ENCODE data around the gene VPS11. TPM values are rescaled to one million over a fixed set of nuclear protein-coding genes. Genes with fewer than 3 reads are reported as not detected.
A peak's percentile ranks its signal among the peaks of the same experiment; 100 is the strongest.
"Not testable (repeated sequence)": the region's sequence is repeated elsewhere in the genome, so short reads cannot be mapped to it uniquely, and the experiment has no call there.

Gene VPS11
- total RNA-seq, 1 experiment from 2014 or later, result 43.2 TPM

DNA sequence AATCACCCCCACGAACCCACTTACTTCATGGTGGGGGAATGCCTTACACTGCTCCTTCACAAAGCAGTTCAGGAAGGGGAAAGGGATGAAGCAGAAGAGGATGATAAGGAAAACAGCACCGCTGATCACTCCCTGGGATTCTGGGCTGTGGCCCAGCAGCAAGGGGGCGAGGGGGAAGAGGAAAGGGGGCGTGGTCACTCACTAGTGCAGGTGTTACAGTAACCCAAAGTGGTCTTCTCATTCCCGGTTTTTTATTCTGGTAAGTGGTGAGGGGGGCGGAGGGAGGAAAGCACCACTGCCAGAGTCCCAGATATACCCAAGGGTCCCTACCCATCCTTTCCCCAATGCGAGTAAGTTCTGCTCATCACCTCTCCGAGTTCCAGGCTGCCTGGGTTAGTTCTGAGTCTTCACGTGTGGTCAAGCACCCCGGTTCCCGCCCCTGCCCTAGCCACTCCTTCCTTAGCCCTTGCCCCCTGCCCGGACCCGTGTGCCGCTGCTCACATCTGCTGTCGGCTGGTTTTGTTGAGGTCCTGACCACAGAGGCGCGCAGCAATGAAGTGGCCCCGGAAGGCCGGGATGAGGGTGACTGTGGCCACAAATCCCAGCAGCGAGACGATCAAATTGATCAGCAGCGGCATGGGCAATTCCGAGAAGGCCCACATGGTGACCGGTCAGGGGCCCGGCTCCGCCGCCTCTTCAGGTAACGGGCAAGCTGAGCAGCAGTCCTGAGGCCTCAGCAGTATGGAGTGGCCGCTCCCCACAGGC, 33.6 kb downstream of the VPS11 start:
- Histone ChIP-seq H3K4me3 (ENCODE audit: low read depth, low read length) (peak overlapping the region; percentile 43), H3K36me3 (ENCODE audit: control insufficient read depth, insufficient read depth, low read length) (peaks cover 3% of the 10 kb centered on the region; the same call in 1 of the 2 replicates), H3K27me3 (replicated peaks; ENCODE audit: control insufficient read depth, insufficient read depth, low read length) (no peaks in the 10 kb centered on the region), H3K4me1 (peaks cover 18% of the 10 kb centered on the region), H3K9me3 (no peaks in the 10 kb centered on the region)
- Mint-ChIP-seq H3K4me3 (ENCODE audit: unreplicated experiment) (peak overlapping the region; percentile 85), H3K9me3 (ENCODE audit: unreplicated experiment) (no peaks in the 10 kb centered on the region), H3K4me1 (ENCODE audit: low read depth, unreplicated experiment) (peaks cover 28% of the 10 kb centered on the region), H3K36me3 (ENCODE audit: insufficient read depth, unreplicated experiment) (peaks cover 57% of the 10 kb centered on the region), H3K27me3 (ENCODE audit: insufficient read depth, unreplicated experiment) (no peaks in the 10 kb centered on the region), H3K27ac (ENCODE audit: unreplicated experiment) (peak overlapping the region; percentile 98)
- TF ChIP-seq, protein P1, sequence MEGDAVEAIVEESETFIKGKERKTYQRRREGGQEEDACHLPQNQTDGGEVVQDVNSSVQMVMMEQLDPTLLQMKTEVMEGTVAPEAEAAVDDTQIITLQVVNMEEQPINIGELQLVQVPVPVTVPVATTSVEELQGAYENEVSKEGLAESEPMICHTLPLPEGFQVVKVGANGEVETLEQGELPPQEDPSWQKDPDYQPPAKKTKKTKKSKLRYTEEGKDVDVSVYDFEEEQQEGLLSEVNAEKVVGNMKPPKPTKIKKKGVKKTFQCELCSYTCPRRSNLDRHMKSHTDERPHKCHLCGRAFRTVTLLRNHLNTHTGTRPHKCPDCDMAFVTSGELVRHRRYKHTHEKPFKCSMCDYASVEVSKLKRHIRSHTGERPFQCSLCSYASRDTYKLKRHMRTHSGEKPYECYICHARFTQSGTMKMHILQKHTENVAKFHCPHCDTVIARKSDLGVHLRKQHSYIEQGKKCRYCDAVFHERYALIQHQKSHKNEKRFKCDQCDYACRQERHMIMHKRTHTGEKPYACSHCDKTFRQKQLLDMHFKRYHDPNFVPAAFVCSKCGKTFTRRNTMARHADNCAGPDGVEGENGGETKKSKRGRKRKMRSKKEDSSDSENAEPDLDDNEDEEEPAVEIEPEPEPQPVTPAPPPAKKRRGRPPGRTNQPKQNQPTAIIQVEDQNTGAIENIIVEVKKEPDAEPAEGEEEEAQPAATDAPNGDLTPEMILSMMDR (IDR thresholded peaks at IDR 0.05; ENCODE audit: insufficient read depth in 1 of 2, low read depth in 1 of 2, low read length in 1 of 2, severe bottlenecking in 1 of 2, unreplicated experiment in 1 of 2), result peak in 1 of 2 experiments; percentile 26
- BruUV-seq (replicated peaks), result TSS peak; percentile 39
- intact Hi-C loops (cut with micrococcal nuclease; ENCODE audit: unreplicated experiment), result loop anchor here (1.0 kb wide), 2 partner anchors 20 to 34 kb away; partner anchors contain the start of genes HINFP and VPS11
- CTCF ChIA-PET, result interaction anchor here (0.6 to 1.8 kb wide), 18 partner anchors 16 to 339 kb away, joined by 3 to 27 read pairs (median 4); partner anchors contain the start of genes CBL, HINFP, HMBS and NHERF4
- POLR2A ChIA-PET, result interaction anchor here (0.5 to 2.3 kb wide), 18 partner anchors 9 to 1450 kb away, joined by 3 to 71 read pairs (median 5); partner anchors contain the start of genes BCL9L, CBL, CENATAC and HINFP
- peak in 1 of 2 experiments; percentile 83 for DNase-seq

DNA sequence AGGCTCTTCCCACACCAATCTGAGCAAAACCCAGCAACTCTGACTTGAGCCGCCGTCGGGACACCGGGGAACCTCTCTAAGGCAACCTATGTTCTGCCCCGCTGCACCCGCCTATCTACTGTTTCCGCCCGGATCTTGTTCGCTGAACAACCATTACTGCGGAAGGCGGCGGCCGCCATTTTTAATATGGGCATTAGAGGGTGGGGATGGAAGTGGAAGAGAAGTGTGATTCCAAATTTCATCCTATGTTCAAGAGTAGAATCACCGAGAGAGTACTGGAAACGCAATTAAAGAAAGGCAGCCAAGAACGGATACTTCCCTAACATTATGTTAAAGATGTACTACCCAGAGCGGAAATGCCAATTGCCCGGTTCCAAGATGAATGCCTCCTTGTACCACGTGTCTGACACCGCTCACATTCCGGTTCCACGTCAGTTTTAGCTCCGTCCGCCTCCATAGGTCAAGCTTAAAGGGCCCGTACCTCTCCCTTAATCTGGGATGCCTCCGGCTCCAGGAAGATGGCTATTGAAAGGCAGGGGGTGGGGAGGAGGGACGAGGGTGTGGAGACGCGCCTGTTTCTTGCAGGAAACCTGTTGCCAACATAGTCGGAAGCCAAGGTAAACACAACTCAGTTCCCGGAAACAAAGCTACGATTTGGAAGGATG, 34.3 kb downstream of the VPS11 start, which contains the start of gene DPAGT1:
DPAGT1 (minus strand) TSS at position 95 of the 665 bp plus-strand sequence. CDS start 198 bp downstream, outside the sequence.
- Mint-ChIP-seq H3K4me3 (ENCODE audit: unreplicated experiment) (peak within 1 kb of the TSS; percentile 85), H3K27ac (ENCODE audit: unreplicated experiment) (peak within 1 kb of the TSS; percentile 98), H3K36me3 (ENCODE audit: insufficient read depth, unreplicated experiment) (peaks cover 56% of the 10 kb centered on the region), H3K9me3 (ENCODE audit: unreplicated experiment) (no peaks in the 10 kb centered on the region), H3K4me1 (ENCODE audit: low read depth, unreplicated experiment) (peaks cover 29% of the 10 kb centered on the region), H3K27me3 (ENCODE audit: insufficient read depth, unreplicated experiment) (no peaks in the 10 kb centered on the region)
- ChIA-PET CTCF (interaction anchor here (0.6 to 1.8 kb wide), 27 partner anchors 14 to 683 kb away, joined by 3 to 27 read pairs (median 4); partner anchors contain the start of genes CBL, HINFP, HMBS and NHERF4), POLR2A (interaction anchor here (0.5 to 2.3 kb wide), 27 partner anchors 8 to 1451 kb away, joined by 3 to 71 read pairs (median 5); partner anchors contain the start of genes BCL9L, CBL, CENATAC and HINFP)
- no TSS peak for BruUV-seq (replicated peaks)
- peak within 1 kb of the TSS; percentile 43 for H3K4me3 ChIP-seq (ENCODE audit: low read depth, low read length)
- no peaks in the 10 kb centered on the region for H3K9me3 ChIP-seq
- peaks cover 24% of the 10 kb centered on the region for H3K4me1 ChIP-seq
- H3K36me3 ChIP-seq (ENCODE audit: control insufficient read depth, insufficient read depth, low read length), result peaks cover 3% of the 10 kb centered on the region; the same call in 1 of the 2 replicates
- intact Hi-C loops (cut with micrococcal nuclease; ENCODE audit: unreplicated experiment), result loop anchor here (1.0 kb wide), 2 partner anchors 19 to 95 kb away; partner anchors contain the start of gene HINFP
- H3K27me3 ChIP-seq (replicated peaks; ENCODE audit: control insufficient read depth, insufficient read depth, low read length), result no peaks in the 10 kb centered on the region
- TF ChIP-seq, protein P1 (IDR thresholded peaks at IDR 0.05; ENCODE audit: insufficient read depth in 1 of 2, low read depth in 1 of 2, low read length in 1 of 2, severe bottlenecking in 1 of 2, unreplicated experiment in 1 of 2), result peak in 1 of 2 experiments; percentile 8
- peak; percentile 97 to 99 for DNase-seq

DNA sequence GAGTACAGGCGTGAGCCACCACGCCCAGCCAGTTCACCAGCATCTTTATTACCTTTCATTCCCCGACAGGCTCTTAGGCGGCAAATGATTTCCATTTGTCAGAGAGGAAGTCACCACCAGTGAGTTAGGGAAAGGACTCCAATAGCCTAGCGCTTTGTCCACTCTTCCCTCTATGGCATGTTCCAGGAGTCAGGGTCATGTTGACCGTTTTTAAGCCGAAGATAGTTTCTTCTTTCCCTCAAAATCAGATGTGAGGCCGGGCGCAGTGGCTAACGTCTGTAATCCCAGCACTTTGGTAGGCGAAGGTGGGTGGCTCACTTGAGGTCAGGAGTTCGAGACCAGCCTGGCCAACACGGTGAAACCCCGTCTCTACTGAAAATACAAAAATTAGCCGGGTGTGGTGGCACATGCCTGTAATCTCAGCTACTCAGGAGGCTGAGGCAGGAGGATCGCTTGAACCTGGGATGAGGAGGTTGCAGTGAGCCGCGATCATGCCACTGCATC, 35.6 kb downstream of the VPS11 start:
- ChIA-PET POLR2A (interaction anchor here (0.6 to 2.3 kb wide), 10 partner anchors 9 to 148 kb away, joined by 3 to 71 read pairs (median 9); partner anchors contain the start of genes HINFP, HMBS, RPS25 and VPS11), CTCF (interaction anchor here (0.6 to 1.8 kb wide), 11 partner anchors 18 to 286 kb away, joined by 3 to 27 read pairs (median 6); partner anchors contain the start of genes HINFP and VPS11)
- Histone ChIP-seq H3K4me3 (ENCODE audit: low read depth, low read length) (peak overlapping the region; percentile 43), H3K4me1 (peaks cover 27% of the 10 kb centered on the region)
- Mint-ChIP-seq H3K36me3 (ENCODE audit: insufficient read depth, unreplicated experiment) (peaks cover 56% of the 10 kb centered on the region), H3K4me3 (ENCODE audit: unreplicated experiment) (peak overlapping the region; percentile 85), H3K27ac (ENCODE audit: unreplicated experiment) (peak overlapping the region; percentile 98), H3K4me1 (ENCODE audit: low read depth, unreplicated experiment) (peaks cover 30% of the 10 kb centered on the region)
- H3K9me3 ChIP-seq; H3K36me3 ChIP-seq (ENCODE audit: control insufficient read depth, insufficient read depth, low read length); H3K9me3 Mint-ChIP-seq (ENCODE audit: unreplicated experiment); BruUV-seq (replicated peaks); H3K27me3 Mint-ChIP-seq (ENCODE audit: insufficient read depth, unreplicated experiment); intact Hi-C loops (cut with micrococcal nuclease; ENCODE audit: unreplicated experiment); H3K27me3 ChIP-seq (replicated peaks; ENCODE audit: control insufficient read depth, insufficient read depth, low read length); DNase-seq: not testable (repeated sequence)
